Parathyroid adenoma (tissue), 2 donors: ENCODE results near the gene MAT2B.

Experiments used
- H2AFZ ChIP-seq: fragments of 300-600 bp; sonication (generic); one replicate; pipeline ENCODE4 v1.7.0; 2017; ENCODE audit warnings: antibody characterized with exemption, mild to moderate bottlenecking
- H3K27ac ChIP-seq: fragments of 300-600 bp; sonication (generic); one replicate; pipeline ENCODE4 v1.7.0; 2017
- H3K27me3 ChIP-seq: fragments of 300-600 bp; sonication (generic); one replicate; pipeline ENCODE4 v1.7.0; 2017; ENCODE audit warnings: low read length; ENCODE audit not compliant: control insufficient read depth, insufficient read depth
- H3K36me3 ChIP-seq: fragments of 300-600 bp; sonication (generic); one replicate; pipeline ENCODE4 v1.7.0; 2017; ENCODE audit warnings: low read length; ENCODE audit not compliant: control insufficient read depth, insufficient read depth
- H3K4me1 ChIP-seq: fragments of 300-600 bp; sonication (generic); one replicate; pipeline ENCODE4 v1.7.0; 2017; ENCODE audit warnings: control low read depth
- H3K4me2 ChIP-seq: fragments of 300-600 bp; sonication (generic); one replicate; pipeline ENCODE4 v1.7.0; 2017; ENCODE audit warnings: low read length
- H3K4me3 ChIP-seq: fragments of 300-600 bp; sonication (generic); one replicate; pipeline ENCODE4 v1.7.0; 2017; ENCODE audit warnings: low read depth, low read length
- H3K79me2 ChIP-seq: fragments of 300-600 bp; sonication (generic); one replicate; pipeline ENCODE4 v1.7.0; 2017; ENCODE audit warnings: control low read depth
- H3K9ac ChIP-seq: fragments of 300-600 bp; sonication (generic); one replicate; pipeline ENCODE4 v1.7.0; 2017; ENCODE audit warnings: mild to moderate bottlenecking
- H3K9me3 ChIP-seq: fragments of 300-600 bp; sonication (generic); one replicate; pipeline ENCODE4 v1.7.0; 2017; ENCODE audit warnings: low read length; ENCODE audit not compliant: control insufficient read depth
- TF ChIP-seq, protein P1 (sequence below): fragments of 300-600 bp; sonication (generic); IDR thresholded peaks from one replicate; pipeline ENCODE4 v1.7.0; 2017; ENCODE audit warnings: antibody characterized with exemption, mild to moderate bottlenecking
- donor health status: primary hyperparathyroidism.

The MAT2B gene

DNA sequence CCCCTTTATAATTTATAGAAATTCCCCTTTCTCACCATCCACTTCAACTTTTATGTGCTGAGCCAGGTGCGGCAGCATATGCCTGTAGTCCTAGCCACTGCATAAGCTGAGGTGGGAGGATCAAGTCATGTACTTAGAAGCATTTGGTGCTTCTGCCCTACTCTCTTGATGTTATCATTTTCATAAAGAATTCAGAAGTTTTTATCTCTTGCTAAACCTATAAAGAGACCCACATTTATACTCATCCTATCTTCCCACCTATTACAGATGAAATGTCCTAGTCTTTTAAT lies 26.5 kb upstream of the MAT2B start:
- Histone ChIP-seq H3K4me1 (no peaks in the 10 kb centered on the region), H3K27me3 (no peaks in the 10 kb centered on the region), H3K9me3 (no peaks in the 10 kb centered on the region), H3K4me2 (no peak overlapping the region), H3K27ac (no peak overlapping the region), H2AFZ (no peak overlapping the region), H3K36me3 (no peaks in the 10 kb centered on the region), H3K9ac (no peak overlapping the region), H3K79me2 (no peaks in the 10 kb centered on the region), H3K4me3 (no peak overlapping the region)
- TF ChIP-seq, protein P1, sequence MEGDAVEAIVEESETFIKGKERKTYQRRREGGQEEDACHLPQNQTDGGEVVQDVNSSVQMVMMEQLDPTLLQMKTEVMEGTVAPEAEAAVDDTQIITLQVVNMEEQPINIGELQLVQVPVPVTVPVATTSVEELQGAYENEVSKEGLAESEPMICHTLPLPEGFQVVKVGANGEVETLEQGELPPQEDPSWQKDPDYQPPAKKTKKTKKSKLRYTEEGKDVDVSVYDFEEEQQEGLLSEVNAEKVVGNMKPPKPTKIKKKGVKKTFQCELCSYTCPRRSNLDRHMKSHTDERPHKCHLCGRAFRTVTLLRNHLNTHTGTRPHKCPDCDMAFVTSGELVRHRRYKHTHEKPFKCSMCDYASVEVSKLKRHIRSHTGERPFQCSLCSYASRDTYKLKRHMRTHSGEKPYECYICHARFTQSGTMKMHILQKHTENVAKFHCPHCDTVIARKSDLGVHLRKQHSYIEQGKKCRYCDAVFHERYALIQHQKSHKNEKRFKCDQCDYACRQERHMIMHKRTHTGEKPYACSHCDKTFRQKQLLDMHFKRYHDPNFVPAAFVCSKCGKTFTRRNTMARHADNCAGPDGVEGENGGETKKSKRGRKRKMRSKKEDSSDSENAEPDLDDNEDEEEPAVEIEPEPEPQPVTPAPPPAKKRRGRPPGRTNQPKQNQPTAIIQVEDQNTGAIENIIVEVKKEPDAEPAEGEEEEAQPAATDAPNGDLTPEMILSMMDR: no peak

DNA sequence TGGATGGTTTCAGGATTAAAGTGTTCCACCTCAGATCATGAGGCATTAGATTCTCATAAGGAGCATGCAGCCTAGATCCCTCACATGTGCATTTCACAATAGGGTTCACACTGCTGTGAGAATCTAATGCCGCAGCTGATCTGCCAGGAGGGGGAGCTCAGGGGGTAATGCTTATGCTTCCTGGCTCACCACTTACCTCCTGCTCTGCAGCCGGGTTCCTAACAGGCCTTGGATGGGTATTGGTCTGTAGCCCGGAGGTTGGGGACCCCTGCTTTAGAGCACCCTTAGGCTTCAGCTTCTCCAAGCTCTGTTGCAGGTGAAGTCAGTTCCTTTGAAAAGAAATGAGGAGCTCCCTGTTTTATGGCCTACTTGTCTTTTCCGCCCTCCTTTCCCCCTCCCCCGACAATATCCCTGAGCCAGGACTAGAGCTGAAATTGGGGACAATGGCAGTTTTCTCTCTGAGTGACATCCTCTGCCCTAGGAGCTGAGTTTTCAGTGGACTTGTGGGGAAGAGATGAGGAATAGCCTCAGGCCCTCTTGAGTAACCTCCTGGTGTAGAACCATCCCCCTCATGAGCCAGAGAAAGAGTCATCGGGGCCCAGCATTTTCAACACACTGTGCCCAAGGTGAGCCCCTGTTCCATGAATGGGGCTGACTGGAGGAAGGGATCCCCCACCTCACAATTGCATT lies 16.2 kb upstream of the MAT2B start:
- Histone ChIP-seq H3K4me2 (no peak overlapping the region), H3K36me3 (no peaks in the 10 kb centered on the region), H3K4me3 (no peak overlapping the region), H3K27ac (no peak overlapping the region), H3K4me1 (no peaks in the 10 kb centered on the region), H3K79me2 (no peaks in the 10 kb centered on the region), H3K27me3 (no peaks in the 10 kb centered on the region), H2AFZ (no peak overlapping the region), H3K9ac (no peak overlapping the region), H3K9me3 (no peaks in the 10 kb centered on the region)
- TF ChIP-seq, protein P1: no peak

DNA sequence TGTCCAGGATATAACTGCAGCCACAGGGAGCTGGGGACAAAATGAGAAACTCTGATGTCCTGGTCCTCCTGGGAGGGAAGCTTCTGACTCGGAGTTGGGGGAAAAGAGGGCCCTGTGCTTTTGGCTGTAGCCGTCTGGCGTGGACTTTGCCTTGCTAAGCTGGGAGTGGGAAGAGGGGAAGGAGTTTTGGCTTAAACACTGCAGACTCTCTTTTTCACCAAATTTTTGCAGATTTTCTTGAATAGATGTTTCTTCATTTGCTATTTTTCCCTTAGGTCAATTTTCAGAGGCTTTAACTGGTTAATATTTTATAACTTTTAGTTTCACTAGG lies 15.7 kb upstream of the MAT2B start:
- H2AFZ ChIP-seq: no peak overlapping the region
- no peaks in the 10 kb centered on the region for H3K36me3 ChIP-seq
- no peaks in the 10 kb centered on the region for H3K4me1 ChIP-seq
- H3K4me3 ChIP-seq: no peak overlapping the region
- H3K9ac ChIP-seq: no peak overlapping the region
- H3K9me3 ChIP-seq: no peaks in the 10 kb centered on the region
- no peak overlapping the region for H3K27ac ChIP-seq
- no peaks in the 10 kb centered on the region for H3K79me2 ChIP-seq
- no peak overlapping the region for H3K4me2 ChIP-seq
- TF ChIP-seq, protein P1: no peak
- H3K27me3 ChIP-seq: no peaks in the 10 kb centered on the region

DNA sequence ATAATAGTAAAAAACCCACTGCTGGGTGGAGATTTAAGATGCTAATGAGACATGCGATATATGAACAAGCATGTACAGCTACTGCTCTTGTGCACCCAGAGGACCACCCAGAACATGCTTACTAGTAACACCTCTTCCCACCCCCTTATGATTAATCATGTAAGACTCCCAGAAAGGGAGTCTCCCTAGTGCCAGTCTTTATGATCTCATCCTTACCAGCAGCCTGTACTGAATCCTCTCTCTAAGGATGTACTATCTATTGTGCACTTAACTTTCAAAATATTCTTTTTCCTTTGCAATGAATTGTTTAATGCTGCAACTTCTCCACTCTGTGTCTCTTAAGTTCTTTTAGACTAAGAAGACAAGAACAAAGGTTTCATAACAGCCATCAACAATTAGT lies 9.1 kb upstream of the MAT2B start:
- no peaks in the 10 kb centered on the region for H3K9me3 ChIP-seq
- H3K36me3 ChIP-seq: no peaks in the 10 kb centered on the region
- no peak overlapping the region for H3K4me2 ChIP-seq
- no peaks in the 10 kb centered on the region for H3K27me3 ChIP-seq
- no peak overlapping the region for H3K4me3 ChIP-seq
- no peaks in the 10 kb centered on the region for H3K4me1 ChIP-seq
- H2AFZ ChIP-seq: no peak overlapping the region
- no peak overlapping the region for H3K9ac ChIP-seq
- H3K27ac ChIP-seq: no peak overlapping the region
- no peaks in the 10 kb centered on the region for H3K79me2 ChIP-seq
- TF ChIP-seq, protein P1: no peak

DNA sequence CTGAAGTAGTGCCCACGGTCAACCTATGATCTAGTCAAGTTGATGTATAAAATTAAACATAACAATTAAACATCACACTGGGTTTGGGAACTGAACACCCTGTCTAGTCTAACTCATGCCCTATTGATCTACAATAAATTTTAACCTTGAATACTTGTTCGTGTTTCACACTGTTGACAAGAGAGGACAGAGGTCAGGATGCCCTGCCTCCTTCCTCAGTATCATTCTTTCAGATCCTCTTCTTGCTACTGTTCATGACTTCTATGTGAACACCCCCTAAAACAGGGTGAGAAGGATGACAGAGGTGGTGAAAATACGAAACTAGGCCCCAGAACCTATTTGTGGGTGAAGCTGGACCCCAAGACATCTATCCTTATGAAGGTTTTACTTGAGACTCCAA lies 8.1 kb upstream of the MAT2B start:
- Histone ChIP-seq H3K4me2 (no peak overlapping the region), H2AFZ (no peak overlapping the region), H3K4me1 (no peaks in the 10 kb centered on the region), H3K27me3 (no peaks in the 10 kb centered on the region), H3K9me3 (no peaks in the 10 kb centered on the region), H3K36me3 (no peaks in the 10 kb centered on the region), H3K9ac (no peak overlapping the region), H3K79me2 (no peaks in the 10 kb centered on the region), H3K4me3 (no peak overlapping the region), H3K27ac (no peak overlapping the region)
- TF ChIP-seq, protein P1: no peak
